OCI-LY1 (cell line): ENCODE data around the gene GOLIM4.

Experiments
- EZH2 ChIP-seq: fragments of 200-600 bp; sonication (generic), shearing (Covaris generic); IDR thresholded peaks from 2 replicates; pipeline ENCODE4 v1.8.0; 2017; ENCODE audit warnings: borderline replicate concordance, mixed run types, mild to moderate bottlenecking, antibody characterized with exemption, low read length, moderate library complexity, mixed read lengths
- TF ChIP-seq, protein P1 (sequence below): fragments of 200-600 bp; sonication (generic), shearing (Covaris generic); IDR thresholded peaks from 2 replicates; pipeline ENCODE4 v1.5.1; 2017; ENCODE audit warnings: mild to moderate bottlenecking, antibody characterized with exemption, low read length, moderate library complexity, mixed read lengths

DNA sequence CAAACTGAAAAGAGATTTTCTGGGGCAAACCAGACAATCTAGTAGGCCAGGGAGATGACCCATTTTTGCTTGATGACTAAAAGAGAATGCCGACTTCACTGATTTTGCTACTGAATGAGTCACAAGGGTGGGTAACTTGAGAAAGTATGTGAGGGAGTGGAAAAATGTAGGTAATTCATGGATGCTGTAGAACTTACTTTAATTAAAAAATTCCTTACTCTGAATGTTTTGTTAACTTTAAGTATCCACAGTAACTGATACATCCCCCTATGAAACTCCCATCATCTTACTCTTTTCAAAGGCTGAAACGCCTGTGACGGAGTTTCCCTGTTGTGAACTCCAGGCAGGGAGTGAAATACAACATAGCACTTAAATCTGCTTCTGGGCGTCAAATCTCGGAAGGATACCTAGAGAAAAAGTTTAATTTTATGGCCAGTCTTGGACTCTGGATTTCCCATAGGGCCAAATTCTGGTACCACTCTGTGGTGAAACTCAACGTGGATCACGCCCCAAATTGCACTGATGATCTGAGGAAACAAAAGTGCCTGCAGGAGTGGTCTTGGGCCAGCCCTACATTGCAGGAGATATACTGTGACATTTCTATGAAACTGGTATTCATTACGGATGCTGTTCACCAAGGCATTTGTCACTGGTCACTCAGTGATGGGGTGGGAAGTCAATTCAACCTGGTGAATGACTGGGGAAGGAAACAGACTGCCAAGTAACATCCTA is 24.0 kb downstream of the GOLIM4 start:
- no peak for TF ChIP-seq EZH2
- TF ChIP-seq, protein P1, sequence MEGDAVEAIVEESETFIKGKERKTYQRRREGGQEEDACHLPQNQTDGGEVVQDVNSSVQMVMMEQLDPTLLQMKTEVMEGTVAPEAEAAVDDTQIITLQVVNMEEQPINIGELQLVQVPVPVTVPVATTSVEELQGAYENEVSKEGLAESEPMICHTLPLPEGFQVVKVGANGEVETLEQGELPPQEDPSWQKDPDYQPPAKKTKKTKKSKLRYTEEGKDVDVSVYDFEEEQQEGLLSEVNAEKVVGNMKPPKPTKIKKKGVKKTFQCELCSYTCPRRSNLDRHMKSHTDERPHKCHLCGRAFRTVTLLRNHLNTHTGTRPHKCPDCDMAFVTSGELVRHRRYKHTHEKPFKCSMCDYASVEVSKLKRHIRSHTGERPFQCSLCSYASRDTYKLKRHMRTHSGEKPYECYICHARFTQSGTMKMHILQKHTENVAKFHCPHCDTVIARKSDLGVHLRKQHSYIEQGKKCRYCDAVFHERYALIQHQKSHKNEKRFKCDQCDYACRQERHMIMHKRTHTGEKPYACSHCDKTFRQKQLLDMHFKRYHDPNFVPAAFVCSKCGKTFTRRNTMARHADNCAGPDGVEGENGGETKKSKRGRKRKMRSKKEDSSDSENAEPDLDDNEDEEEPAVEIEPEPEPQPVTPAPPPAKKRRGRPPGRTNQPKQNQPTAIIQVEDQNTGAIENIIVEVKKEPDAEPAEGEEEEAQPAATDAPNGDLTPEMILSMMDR: no peak
